ENCODE measurements around the gene NAGLU.

The NAGLU gene

GRCh38 chr17:42590886-42591285 is 54.8 kb downstream of the NAGLU start:
- no peak for DNase-seq (ENCODE audit: low spot score)
- in situ Hi-C loops (cut with MboI; ENCODE audit: low sequenced_read_pairs, unreplicated experiment): no loop called here
- TF ChIP-seq CTCF (IDR thresholded peaks at IDR 0.05; ENCODE audit: borderline replicate concordance, control extremely low read depth, extremely low read depth, insufficient read depth, missing control alignments): no peak

- in situ Hi-C loops (cut with MboI; ENCODE audit: low sequenced_read_pairs, unreplicated experiment): no loop called here
- DNase-seq (ENCODE audit: low spot score): no peak
- TF ChIP-seq CTCF (IDR thresholded peaks at IDR 0.05; ENCODE audit: borderline replicate concordance, control extremely low read depth, extremely low read depth, insufficient read depth, missing control alignments): no peak
Measured at GRCh38 chr17:42591411-42591810, 55.4 kb downstream of the NAGLU start.

Measured in GM13976 (cell line).